ENCODE measurements around the gene ATXN1. TPM values are rescaled to one million over a fixed set of nuclear protein-coding genes. Genes with fewer than 3 reads are reported as not detected.

ATXN1 gene
- total and polyA plus RNA-seq, 2 experiments from 2014 or later, result 4.8 to 9.1 TPM

DNA sequence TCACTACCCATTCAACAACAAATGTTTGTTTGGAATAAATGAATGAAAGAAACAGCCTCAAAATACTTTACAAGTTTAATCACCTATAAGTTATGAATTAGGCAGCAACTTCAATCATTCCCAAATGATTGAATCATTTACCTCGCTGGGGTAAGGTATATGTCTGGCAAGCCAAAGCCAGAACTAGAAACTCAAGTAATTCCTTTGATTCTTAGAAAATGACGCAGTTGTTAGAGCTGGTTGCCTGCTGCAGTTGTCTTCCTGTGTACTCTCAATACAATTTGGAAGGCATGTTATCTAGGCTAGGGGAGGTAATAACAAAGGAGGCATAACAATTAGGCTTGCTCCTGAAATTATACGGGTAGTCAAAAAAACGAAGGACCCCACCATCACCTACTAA, 160.6 kb downstream of the ATXN1 start (continued):
- TF ChIP-seq ZNF462 (CRISPR knock-in tag; IDR thresholded peaks at IDR 0.05) (no peak), EZH2 (IDR thresholded peaks at IDR 0.05; ENCODE audit: low read depth, unreplicated experiment) (no peak), STAT1 (IDR thresholded peaks at IDR 0.05; ENCODE audit: unreplicated experiment) (no peak), NANOG (IDR thresholded peaks at IDR 0.05; ENCODE audit: borderline replicate concordance) (no peak), JUNB (IDR thresholded peaks at IDR 0.05; ENCODE audit: unreplicated experiment) (no peak)
- TF ChIP-seq, protein P1, sequence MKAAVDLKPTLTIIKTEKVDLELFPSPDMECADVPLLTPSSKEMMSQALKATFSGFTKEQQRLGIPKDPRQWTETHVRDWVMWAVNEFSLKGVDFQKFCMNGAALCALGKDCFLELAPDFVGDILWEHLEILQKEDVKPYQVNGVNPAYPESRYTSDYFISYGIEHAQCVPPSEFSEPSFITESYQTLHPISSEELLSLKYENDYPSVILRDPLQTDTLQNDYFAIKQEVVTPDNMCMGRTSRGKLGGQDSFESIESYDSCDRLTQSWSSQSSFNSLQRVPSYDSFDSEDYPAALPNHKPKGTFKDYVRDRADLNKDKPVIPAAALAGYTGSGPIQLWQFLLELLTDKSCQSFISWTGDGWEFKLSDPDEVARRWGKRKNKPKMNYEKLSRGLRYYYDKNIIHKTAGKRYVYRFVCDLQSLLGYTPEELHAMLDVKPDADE (IDR thresholded peaks at IDR 0.05), result no peak

GRCh38 chr6:16600026-16600425, 161.2 kb downstream of the ATXN1 start:
- Histone ChIP-seq H4K20me1 (replicated peaks; ENCODE audit: insufficient read depth) (no peaks in the 10 kb centered on the region), H3K4me3 (no peak overlapping the region), H3K27me3 (ENCODE audit: insufficient read depth) (no peaks in the 10 kb centered on the region), H3K27ac (ENCODE audit: low read depth) (no peak overlapping the region), H3K36me3 (ENCODE audit: insufficient read depth) (no peaks in the 10 kb centered on the region), H3F3A (replicated peaks; ENCODE audit: low read depth) (no peaks in the 10 kb centered on the region), H3K79me2 (replicated peaks; ENCODE audit: insufficient read depth) (no peaks in the 10 kb centered on the region), H2AFZ (no peak overlapping the region), H3K9me2 (ENCODE audit: insufficient read depth) (0 out of 2 replicates have a peak, but pooled peaks cover 3% of the 10 kb centered on the region), H3K4me1 (ENCODE audit: insufficient read depth) (peaks cover 5% of the 10 kb centered on the region; the same call in 1 of the 2 replicates), H3K4me2 (no peak overlapping the region)
- Mint-ChIP-seq H3K4me3 (no peak overlapping the region), H3K4me1 (peaks cover 14% of the 10 kb centered on the region), H3K36me3 (ENCODE audit: low read depth) (no peaks in the 10 kb centered on the region), H3K27ac (no peak overlapping the region), H3K9me3 (no peaks in the 10 kb centered on the region), H3K27me3 (ENCODE audit: insufficient read depth, low read depth, poor library complexity) (peaks cover 3% of the 10 kb centered on the region)
- no peak for TF ChIP-seq STAT1 (IDR thresholded peaks at IDR 0.05; ENCODE audit: unreplicated experiment)
- no peak for DNase-seq (ENCODE audit: low spot score)
- no peak for ATAC-seq

All from GM23338 (cell line).